ENCODE measurements around the gene AMBRA1.

Gene AMBRA1

DNA sequence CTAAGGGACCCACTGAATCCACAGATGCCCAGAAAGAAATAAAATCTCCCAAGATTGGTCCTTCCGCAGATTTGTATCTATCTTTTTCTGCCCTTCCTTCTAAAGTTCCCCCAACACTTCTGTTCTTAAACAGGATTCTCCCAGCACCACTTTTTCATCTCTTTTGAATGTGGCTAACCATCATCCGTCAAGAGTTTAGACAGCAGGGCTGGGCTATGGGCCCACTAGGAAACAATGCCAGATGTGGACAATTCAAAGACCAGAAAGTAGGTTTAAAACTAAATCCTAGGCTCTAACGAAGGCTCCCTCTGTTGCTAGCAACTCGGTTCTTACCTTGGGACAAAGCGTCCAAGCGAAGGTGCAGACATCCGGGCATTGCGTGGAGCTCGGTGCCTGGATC lies 100.0 kb downstream of the AMBRA1 start:
- H3K4me3 ChIP-seq (replicated peaks; ENCODE audit: low read depth, low read length): no peak overlapping the region
- DNase-seq (ENCODE audit: extremely low read depth, insufficient read length): no peak
- TF ChIP-seq, protein P1, sequence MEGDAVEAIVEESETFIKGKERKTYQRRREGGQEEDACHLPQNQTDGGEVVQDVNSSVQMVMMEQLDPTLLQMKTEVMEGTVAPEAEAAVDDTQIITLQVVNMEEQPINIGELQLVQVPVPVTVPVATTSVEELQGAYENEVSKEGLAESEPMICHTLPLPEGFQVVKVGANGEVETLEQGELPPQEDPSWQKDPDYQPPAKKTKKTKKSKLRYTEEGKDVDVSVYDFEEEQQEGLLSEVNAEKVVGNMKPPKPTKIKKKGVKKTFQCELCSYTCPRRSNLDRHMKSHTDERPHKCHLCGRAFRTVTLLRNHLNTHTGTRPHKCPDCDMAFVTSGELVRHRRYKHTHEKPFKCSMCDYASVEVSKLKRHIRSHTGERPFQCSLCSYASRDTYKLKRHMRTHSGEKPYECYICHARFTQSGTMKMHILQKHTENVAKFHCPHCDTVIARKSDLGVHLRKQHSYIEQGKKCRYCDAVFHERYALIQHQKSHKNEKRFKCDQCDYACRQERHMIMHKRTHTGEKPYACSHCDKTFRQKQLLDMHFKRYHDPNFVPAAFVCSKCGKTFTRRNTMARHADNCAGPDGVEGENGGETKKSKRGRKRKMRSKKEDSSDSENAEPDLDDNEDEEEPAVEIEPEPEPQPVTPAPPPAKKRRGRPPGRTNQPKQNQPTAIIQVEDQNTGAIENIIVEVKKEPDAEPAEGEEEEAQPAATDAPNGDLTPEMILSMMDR (IDR thresholded peaks at IDR 0.05; ENCODE audit: insufficient read depth, low read length, poor library complexity, severe bottlenecking): no peak
- H3K27me3 ChIP-seq (replicated peaks; ENCODE audit: control insufficient read depth, insufficient read depth, low read length): no peaks in the 10 kb centered on the region
- peaks cover 3% of the 10 kb centered on the region; the same call in 1 of the 2 replicates for H3K36me3 ChIP-seq (ENCODE audit: control insufficient read depth, insufficient read depth, low read length)

DNA sequence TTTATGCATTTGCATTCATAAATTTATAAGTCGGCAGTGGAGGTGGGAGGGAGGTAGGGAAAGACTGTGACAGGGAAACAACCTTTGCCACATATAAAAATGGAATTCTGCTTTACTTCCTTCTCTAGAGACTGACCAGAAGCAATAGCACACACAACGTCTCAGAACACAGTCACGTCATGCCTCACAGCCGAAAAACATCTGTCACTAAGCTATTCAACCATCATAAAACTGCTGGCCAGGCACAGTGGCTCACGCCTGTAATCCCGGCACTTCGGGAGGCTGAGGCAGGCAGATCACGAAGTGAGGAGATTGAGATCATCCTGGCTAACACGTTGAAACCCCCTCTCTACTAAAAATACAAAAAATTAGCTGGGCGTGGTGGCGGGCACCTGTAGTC lies 101.3 kb downstream of the AMBRA1 start:
- Histone ChIP-seq H3K4me3 (replicated peaks; ENCODE audit: low read depth, low read length) (no peak overlapping the region), H3K36me3 (ENCODE audit: control insufficient read depth, insufficient read depth, low read length) (peaks cover 3% of the 10 kb centered on the region; the same call in 1 of the 2 replicates), H3K27me3 (replicated peaks; ENCODE audit: control insufficient read depth, insufficient read depth, low read length) (no peaks in the 10 kb centered on the region)
- no peak for DNase-seq (ENCODE audit: extremely low read depth, insufficient read length)
- TF ChIP-seq, protein P1 (IDR thresholded peaks at IDR 0.05; ENCODE audit: insufficient read depth, low read length, poor library complexity, severe bottlenecking): no peak

DNA sequence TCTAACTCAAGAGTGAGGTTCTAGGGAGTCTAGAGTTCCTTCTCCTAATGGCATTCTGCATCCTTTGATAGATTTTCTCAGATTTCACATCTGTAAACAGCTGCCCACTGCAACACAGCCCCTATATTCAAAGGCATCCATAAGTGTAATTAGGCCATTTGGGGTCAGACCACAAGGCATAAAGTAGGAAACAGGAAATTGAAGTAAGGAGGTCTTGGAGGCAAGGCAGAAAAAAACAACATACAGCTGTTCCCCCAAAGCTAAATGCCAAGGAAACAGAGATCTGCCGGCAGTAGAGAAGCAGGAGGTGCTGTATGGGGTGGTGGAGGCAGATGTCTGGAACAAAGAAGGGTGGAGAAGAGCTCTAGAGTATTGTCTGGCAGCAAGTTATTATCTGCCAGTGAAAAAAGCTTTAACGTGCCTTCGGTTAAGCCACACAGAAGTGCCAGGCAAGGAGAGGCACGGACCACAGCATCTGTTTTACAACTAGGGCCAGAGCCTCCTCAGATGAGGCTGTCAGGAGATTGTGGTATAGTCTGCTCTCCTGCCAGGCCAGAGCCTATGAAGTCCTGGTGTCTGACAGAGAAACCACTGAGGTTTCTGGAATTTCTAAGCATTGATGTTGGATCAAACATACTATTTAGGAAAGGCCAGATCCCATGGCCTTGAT lies 102.0 kb downstream of the AMBRA1 start:
- Histone ChIP-seq H3K4me3 (replicated peaks; ENCODE audit: low read depth, low read length) (no peak overlapping the region), H3K36me3 (ENCODE audit: control insufficient read depth, insufficient read depth, low read length) (peaks cover 3% of the 10 kb centered on the region; the same call in 1 of the 2 replicates), H3K27me3 (replicated peaks; ENCODE audit: control insufficient read depth, insufficient read depth, low read length) (no peaks in the 10 kb centered on the region)
- DNase-seq (ENCODE audit: extremely low read depth, insufficient read length): no peak
- TF ChIP-seq, protein P1 (IDR thresholded peaks at IDR 0.05; ENCODE audit: insufficient read depth, low read length, poor library complexity, severe bottlenecking): no peak

DNA sequence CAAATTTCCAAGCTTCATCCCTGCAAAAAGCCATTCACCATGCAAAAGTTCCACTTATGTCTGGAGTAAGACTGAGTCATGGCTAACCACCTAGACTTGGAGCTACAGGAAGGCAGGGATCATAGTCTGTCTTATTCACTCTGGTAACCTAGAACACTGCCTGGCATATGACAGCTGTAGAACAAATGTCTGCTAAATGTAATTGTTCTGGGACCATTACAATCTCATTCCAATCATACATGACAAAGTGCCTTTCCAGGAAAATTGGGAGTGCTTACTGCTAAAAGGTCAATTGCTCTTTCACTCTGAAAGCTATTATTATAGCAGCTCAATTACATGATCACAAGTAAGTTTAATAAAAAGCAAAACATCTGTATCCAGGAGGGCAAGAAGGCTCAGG lies 103.2 kb downstream of the AMBRA1 start:
- DNase-seq (ENCODE audit: extremely low read depth, insufficient read length): no peak
- Histone ChIP-seq H3K27me3 (replicated peaks; ENCODE audit: control insufficient read depth, insufficient read depth, low read length) (no peaks in the 10 kb centered on the region), H3K36me3 (ENCODE audit: control insufficient read depth, insufficient read depth, low read length) (peaks cover 3% of the 10 kb centered on the region; the same call in 1 of the 2 replicates), H3K4me3 (replicated peaks; ENCODE audit: low read depth, low read length) (no peak overlapping the region)
- TF ChIP-seq, protein P1 (IDR thresholded peaks at IDR 0.05; ENCODE audit: insufficient read depth, low read length, poor library complexity, severe bottlenecking): no peak

DNA sequence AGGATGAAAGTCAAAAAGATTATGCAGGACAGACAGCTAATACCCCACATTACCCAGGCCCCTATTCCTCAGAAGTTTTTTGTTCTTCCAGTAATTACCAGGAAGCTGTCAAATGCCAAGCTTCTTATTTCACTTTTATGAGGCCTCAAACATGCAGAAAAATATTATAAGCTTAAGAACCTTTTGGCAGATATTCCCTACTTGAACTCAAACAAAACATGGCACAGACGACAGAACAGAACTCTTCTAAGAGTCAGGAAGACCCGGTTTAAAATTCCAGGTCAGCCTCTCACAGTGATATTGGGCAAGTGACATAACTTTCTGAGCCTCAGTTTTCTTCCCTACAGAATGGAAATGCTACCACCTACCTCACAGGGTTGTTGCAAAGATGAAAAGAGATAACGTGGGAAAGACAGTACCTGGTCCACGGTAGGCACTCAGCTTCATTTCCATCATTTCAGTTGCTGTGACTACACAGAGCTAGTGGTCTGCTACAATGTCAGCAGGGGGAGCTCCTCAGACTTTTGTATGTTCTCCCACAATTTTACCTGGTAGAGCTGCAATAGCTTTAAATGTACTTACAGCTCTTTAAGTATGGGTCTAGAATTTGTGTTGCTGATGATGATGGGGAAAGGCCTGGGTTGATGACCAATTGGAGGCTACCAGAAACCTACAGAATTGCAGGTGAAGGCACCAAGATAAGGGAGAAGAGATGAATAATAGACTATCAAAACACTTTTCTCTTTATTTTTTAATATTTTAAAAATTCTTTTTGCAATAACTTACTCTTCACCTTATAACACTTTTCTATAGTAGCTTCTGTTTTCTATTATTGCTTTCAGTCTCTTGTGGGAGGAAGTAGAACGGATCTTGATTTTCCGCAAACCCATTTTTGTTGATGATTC lies 103.9 kb downstream of the AMBRA1 start:
- TF ChIP-seq, protein P1 (IDR thresholded peaks at IDR 0.05; ENCODE audit: insufficient read depth, low read length, poor library complexity, severe bottlenecking): peak; percentile 69
- DNase-seq (ENCODE audit: extremely low read depth, insufficient read length): peak; percentile 23
- no peak overlapping the region for H3K4me3 ChIP-seq (replicated peaks; ENCODE audit: low read depth, low read length)
- H3K36me3 ChIP-seq (ENCODE audit: control insufficient read depth, insufficient read depth, low read length): peaks cover 3% of the 10 kb centered on the region; the same call in 1 of the 2 replicates
- no peaks in the 10 kb centered on the region for H3K27me3 ChIP-seq (replicated peaks; ENCODE audit: control insufficient read depth, insufficient read depth, low read length)

Data from GM06990 (cell line).